ENCODE data around the gene RPS6KA1.
A peak's percentile ranks its signal among the peaks of the same experiment; 100 is the strongest.
"Not testable (repeated sequence)": the region's sequence is repeated elsewhere in the genome, so short reads cannot be mapped to it uniquely, and the experiment has no call there.

The RPS6KA1 gene

GRCh38 chr1:26498894-26499293 is 30.7 kb upstream of the RPS6KA1 start:
- no peak for TF ChIP-seq CTCF (IDR thresholded peaks at IDR 0.05; ENCODE audit: borderline replicate concordance, insufficient read depth, low read depth, low read length)

GRCh38 chr1:26500488-26501175 is 28.9 kb upstream of the RPS6KA1 start:
- H3K4me3 ChIP-seq (ENCODE audit: low read depth, low read length), result peak overlapping the region; percentile 89
- no peak for TF ChIP-seq CTCF (IDR thresholded peaks at IDR 0.05; ENCODE audit: borderline replicate concordance, insufficient read depth, low read depth, low read length)

More at GRCh38 chr1:26498894-26499293, 30.7 kb upstream of the RPS6KA1 start:
- no peak overlapping the region for H3K4me3 ChIP-seq (ENCODE audit: low read depth, low read length)

GRCh38 chr1:26510711-26511110 is 18.9 kb upstream of the RPS6KA1 start:
- not testable (repeated sequence) for H3K4me3 ChIP-seq (ENCODE audit: low read depth, low read length)

- not testable (repeated sequence) for H3K4me3 ChIP-seq (ENCODE audit: low read depth, low read length)
Measured at GRCh38 chr1:26515836-26516235, 13.7 kb upstream of the RPS6KA1 start.

DNA sequence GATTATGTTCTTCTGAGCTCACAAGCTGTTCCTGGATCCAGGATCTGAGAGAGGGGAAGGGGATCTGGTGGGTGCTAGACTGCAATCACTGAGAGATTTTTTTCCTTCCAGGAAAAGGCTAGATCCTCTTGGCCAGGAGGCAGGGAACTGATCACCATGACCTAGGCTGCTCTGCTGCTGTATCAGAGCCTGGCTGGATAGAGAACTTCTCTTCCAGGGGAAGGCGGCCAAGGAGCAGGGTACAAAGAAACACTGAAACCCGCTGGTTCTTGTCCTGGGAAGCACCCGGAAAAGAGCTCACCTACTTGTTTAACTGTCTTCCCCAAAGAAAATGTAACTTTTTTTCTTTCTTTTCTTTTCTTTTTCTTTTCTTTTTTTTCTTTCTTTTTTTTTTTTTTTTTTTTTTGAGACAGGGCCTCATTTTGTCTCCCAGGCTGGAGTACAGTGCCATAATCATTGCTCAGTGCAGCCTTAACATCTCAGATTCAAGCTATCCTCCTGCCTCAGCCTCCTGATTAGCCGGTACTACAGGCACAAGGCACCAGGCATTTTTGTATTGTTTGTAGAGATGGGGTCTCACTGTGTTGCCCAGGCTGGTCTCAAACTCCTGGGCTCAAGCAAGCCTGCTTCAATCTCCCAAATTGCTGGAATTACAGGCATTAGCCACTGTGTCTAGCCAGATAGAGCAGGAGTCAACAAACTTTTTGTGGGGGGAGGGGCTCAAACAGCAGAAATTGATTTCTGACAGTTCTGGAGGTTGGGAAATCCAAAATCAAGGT is 12.4 kb upstream of the RPS6KA1 start:
- no peak for TF ChIP-seq CTCF (IDR thresholded peaks at IDR 0.05; ENCODE audit: borderline replicate concordance, insufficient read depth, low read depth, low read length)
- H3K4me3 ChIP-seq (ENCODE audit: low read depth, low read length), result no peak overlapping the region

GRCh38 chr1:26517766-26518049 is 11.9 kb upstream of the RPS6KA1 start:
- no peak overlapping the region for H3K4me3 ChIP-seq (ENCODE audit: low read depth, low read length)
- TF ChIP-seq CTCF (IDR thresholded peaks at IDR 0.05; ENCODE audit: borderline replicate concordance, insufficient read depth, low read depth, low read length), result no peak

GRCh38 chr1:26518355-26518754 is 11.2 kb upstream of the RPS6KA1 start:
- H3K4me3 ChIP-seq (ENCODE audit: low read depth, low read length), result no peak overlapping the region
- no peak for TF ChIP-seq CTCF (IDR thresholded peaks at IDR 0.05; ENCODE audit: borderline replicate concordance, insufficient read depth, low read depth, low read length)

DNA sequence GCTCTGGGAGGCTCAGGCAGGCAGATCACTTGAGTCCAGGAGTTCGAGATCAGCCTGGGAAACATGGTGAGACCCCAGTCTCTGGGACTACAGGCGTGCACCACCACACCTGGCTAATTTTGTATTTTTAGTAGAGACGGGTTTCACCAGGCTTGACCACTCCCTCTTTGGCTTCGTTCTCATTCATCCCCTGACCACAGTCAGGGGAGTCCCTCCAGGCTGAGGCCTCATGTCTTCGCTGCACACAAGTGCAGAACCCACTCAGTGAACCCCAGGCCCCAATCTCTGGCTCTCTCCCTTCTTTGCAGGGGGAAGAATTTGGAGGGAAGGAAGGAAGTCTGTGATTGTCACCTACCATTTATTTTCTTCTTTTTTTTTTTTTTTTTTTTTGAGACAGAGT is 9.2 kb upstream of the RPS6KA1 start:
- no peak overlapping the region for H3K4me3 ChIP-seq (ENCODE audit: low read depth, low read length)
- TF ChIP-seq CTCF (IDR thresholded peaks at IDR 0.05; ENCODE audit: borderline replicate concordance, insufficient read depth, low read depth, low read length), result no peak

All from GM12875 (cell line).